ENCODE data around the gene MYOG. TPM values are rescaled to one million over a fixed set of nuclear protein-coding genes. Genes with fewer than 3 reads are reported as not detected.

Gene MYOG
- total and polyA plus RNA-seq, 2 of the 13 experiments (the other 11 are each of a cell fraction or from before 2014, with no cell fraction given) = not detected

GRCh38 chr1:203033917-203034316, 51.9 kb downstream of the MYOG start:
- no peak for DNase-seq (ENCODE audit: low spot score)
- no peak overlapping the region for H3K4me3 ChIP-seq (replicated peaks in 1 of 3; ENCODE audit: insufficient read depth in 1 of 3, low read depth in 2 of 3, low read length in 3 of 3)
- no peak for FAIRE-seq
- no peaks in the 10 kb centered on the region for H3K79me2 ChIP-seq (ENCODE audit: insufficient read depth, low read length)
- in situ Hi-C loops (cut with HindIII; ENCODE audit: extremely low pct_ligation_motif_present, low pct_unique_long_range_greater_than_20kb) (no loop called here), intact Hi-C loops (cut with micrococcal nuclease; ENCODE audit: unreplicated experiment) (no loop called here)
- H4K20me1 ChIP-seq (ENCODE audit: insufficient read depth, low read length) = peaks cover 2% of the 10 kb centered on the region; the same call in 1 of the 2 replicates
- CTCF ChIA-PET (ENCODE audit: low intra/inter-chr PET ratio, low total read pairs) = no interaction called here
- H3K9me3 ChIP-seq (ENCODE audit: low read length) = no peaks in the 10 kb centered on the region
- no peaks in the 10 kb centered on the region for H3K36me3 ChIP-seq (replicated peaks in 1 of 2; ENCODE audit: control insufficient read depth in 1 of 2, insufficient read depth in 2 of 2, low read length in 2 of 2)
- POLR2A ChIA-PET = no interaction called here
- H3K9ac ChIP-seq (ENCODE audit: insufficient read depth, low read depth, low read length) = no peak overlapping the region
- WGBS (ENCODE audit: low lambda C conversion rate) = 48% methylated on average over 2 of the region's 2 CpGs
- no peak for ATAC-seq
- H3K27ac ChIP-seq (ENCODE audit: extremely low read length, insufficient read depth, low read length) = no peak overlapping the region
- H2AFZ ChIP-seq (ENCODE audit: low read length) = no peak overlapping the region
- no peak overlapping the region for H3K4me2 ChIP-seq (ENCODE audit: low read depth, low read length)
- TF ChIP-seq ZNF777 (CRISPR knock-in tag; IDR thresholded peaks at IDR 0.05) (no peak), CSRNP2 (CRISPR knock-in tag; conservative IDR thresholded peaks at IDR 0.05; ENCODE audit: low read depth) (no peak), AGO2 (optimal IDR thresholded peaks at IDR 0.05; ENCODE audit: low read depth, low read length) (no peak), ZNF879 (CRISPR knock-in tag; IDR thresholded peaks at IDR 0.05) (no peak), ZNF124 (CRISPR knock-in tag; IDR thresholded peaks at IDR 0.05) (no peak), ZNF234 (CRISPR knock-in tag; conservative IDR thresholded peaks at IDR 0.05) (no peak), SMARCC2 (IDR thresholded peaks at IDR 0.05) (no peak), AGO1 (IDR thresholded peaks at IDR 0.05; ENCODE audit: low read depth, low read length, poor library complexity, severe bottlenecking) (no peak), ZSCAN25 (CRISPR knock-in tag; IDR thresholded peaks at IDR 0.05) (no peak), SP2 (CRISPR knock-in tag; IDR thresholded peaks at IDR 0.05) (no peak), SNAPC5 (CRISPR knock-in tag; IDR thresholded peaks at IDR 0.05; ENCODE audit: borderline replicate concordance) (no peak)
- H3K4me1 ChIP-seq (ENCODE audit: insufficient read depth, low read length) = peaks cover 4% of the 10 kb centered on the region
- peaks cover 2 to 29% of the 10 kb centered on the region in 2 experiments; a peak in 3 of 5 replicates for H3K27me3 ChIP-seq (ENCODE audit: control insufficient read depth in 1 of 2, insufficient read depth in 2 of 2, low read length in 2 of 2)
- BruUV-seq (replicated peaks) = no TSS peak
